Measurements from ENCODE around the gene NCOA3.

NCOA3 gene

GRCh38 chr20:47479093-47479492 is 22.6 kb upstream of the NCOA3 start:
- H3K79me2 ChIP-seq (ENCODE audit: insufficient read depth, low read length) = no peaks in the 10 kb centered on the region
- TF ChIP-seq EZH2phosphoT487 (IDR thresholded peaks at IDR 0.05; ENCODE audit: borderline replicate concordance) = no peak
- no peak for TF ChIP-seq CTCF (conservative IDR thresholded peaks at IDR 0.05; ENCODE audit: low read length)
- no peak overlapping the region for H3K9ac ChIP-seq (ENCODE audit: low read depth, low read length, poor library complexity, severe bottlenecking)
- no peaks in the 10 kb centered on the region for H3F3A ChIP-seq (ENCODE audit: low read depth)
- no peaks in the 10 kb centered on the region for H3K36me3 ChIP-seq (ENCODE audit: insufficient read depth, low read length)
- H3K9me3 ChIP-seq (ENCODE audit: insufficient read depth, low read depth, low read length) = no peaks in the 10 kb centered on the region
- no peaks in the 10 kb centered on the region for H3K9me2 ChIP-seq (replicated peaks; ENCODE audit: low read depth, low read length)
- H4K20me1 ChIP-seq (ENCODE audit: insufficient read depth, low read length, poor library complexity, severe bottlenecking) = no peaks in the 10 kb centered on the region
- no peak overlapping the region for H3K4me3 ChIP-seq (ENCODE audit: low read length, poor library complexity, severe bottlenecking)
- no peaks in the 10 kb centered on the region for H3K4me1 ChIP-seq (ENCODE audit: insufficient read depth, low read length, poor library complexity, severe bottlenecking)
- H3K27me3 ChIP-seq (ENCODE audit: insufficient read depth, low read length, poor library complexity, severe bottlenecking) = no peaks in the 10 kb centered on the region
- no peak overlapping the region for H2AFZ ChIP-seq (ENCODE audit: low read length)
- H3K4me2 ChIP-seq (ENCODE audit: low read depth, low read length, poor library complexity, severe bottlenecking) = no peak overlapping the region

- TF ChIP-seq EZH2phosphoT487 (IDR thresholded peaks at IDR 0.05; ENCODE audit: borderline replicate concordance) = no peak
- no peak for TF ChIP-seq CTCF (conservative IDR thresholded peaks at IDR 0.05; ENCODE audit: low read length)
- no peaks in the 10 kb centered on the region for H3K36me3 ChIP-seq (ENCODE audit: insufficient read depth, low read length)
- no peaks in the 10 kb centered on the region for H3K9me2 ChIP-seq (replicated peaks; ENCODE audit: low read depth, low read length)
- H3K9me3 ChIP-seq (ENCODE audit: insufficient read depth, low read depth, low read length) = no peaks in the 10 kb centered on the region
- H3K4me2 ChIP-seq (ENCODE audit: low read depth, low read length, poor library complexity, severe bottlenecking) = no peak overlapping the region
- no peaks in the 10 kb centered on the region for H3K4me1 ChIP-seq (ENCODE audit: insufficient read depth, low read length, poor library complexity, severe bottlenecking)
- no peak overlapping the region for H3K9ac ChIP-seq (ENCODE audit: low read depth, low read length, poor library complexity, severe bottlenecking)
- H3K27me3 ChIP-seq (ENCODE audit: insufficient read depth, low read length, poor library complexity, severe bottlenecking) = no peaks in the 10 kb centered on the region
- H3K4me3 ChIP-seq (ENCODE audit: low read length, poor library complexity, severe bottlenecking) = no peak overlapping the region
- no peak overlapping the region for H2AFZ ChIP-seq (ENCODE audit: low read length)
- no peaks in the 10 kb centered on the region for H3K79me2 ChIP-seq (ENCODE audit: insufficient read depth, low read length)
- no peaks in the 10 kb centered on the region for H3F3A ChIP-seq (ENCODE audit: low read depth)
- no peaks in the 10 kb centered on the region for H4K20me1 ChIP-seq (ENCODE audit: insufficient read depth, low read length, poor library complexity, severe bottlenecking)
Measured at GRCh38 chr20:47479506-47479905, 22.2 kb upstream of the NCOA3 start.

GRCh38 chr20:47480239-47480638 is 21.4 kb upstream of the NCOA3 start:
- no peak overlapping the region for H3K4me2 ChIP-seq (ENCODE audit: low read depth, low read length, poor library complexity, severe bottlenecking)
- no peaks in the 10 kb centered on the region for H3K4me1 ChIP-seq (ENCODE audit: insufficient read depth, low read length, poor library complexity, severe bottlenecking)
- H3K9me3 ChIP-seq (ENCODE audit: insufficient read depth, low read depth, low read length) = no peaks in the 10 kb centered on the region
- no peaks in the 10 kb centered on the region for H3K9me2 ChIP-seq (replicated peaks; ENCODE audit: low read depth, low read length)
- no peak overlapping the region for H2AFZ ChIP-seq (ENCODE audit: low read length)
- TF ChIP-seq CTCF (conservative IDR thresholded peaks at IDR 0.05; ENCODE audit: low read length) (no peak), EZH2phosphoT487 (IDR thresholded peaks at IDR 0.05; ENCODE audit: borderline replicate concordance) (no peak)
- no peaks in the 10 kb centered on the region for H3K79me2 ChIP-seq (ENCODE audit: insufficient read depth, low read length)
- H3K9ac ChIP-seq (ENCODE audit: low read depth, low read length, poor library complexity, severe bottlenecking) = no peak overlapping the region
- no peaks in the 10 kb centered on the region for H3F3A ChIP-seq (ENCODE audit: low read depth)
- H3K36me3 ChIP-seq (ENCODE audit: insufficient read depth, low read length) = no peaks in the 10 kb centered on the region
- no peak overlapping the region for H3K4me3 ChIP-seq (ENCODE audit: low read length, poor library complexity, severe bottlenecking)
- no peaks in the 10 kb centered on the region for H3K27me3 ChIP-seq (ENCODE audit: insufficient read depth, low read length, poor library complexity, severe bottlenecking)
- no peaks in the 10 kb centered on the region for H4K20me1 ChIP-seq (ENCODE audit: insufficient read depth, low read length, poor library complexity, severe bottlenecking)
